Fibroblast of the aortic adventitia (primary cell): ENCODE results near the gene SULT2B1. TPM values are rescaled to one million over a fixed set of nuclear protein-coding genes. Genes with fewer than 3 reads are reported as not detected.
"Not testable (repeated sequence)": the region's sequence is repeated elsewhere in the genome, so short reads cannot be mapped to it uniquely, and the experiment has no call there.

Experiments
- DNase-seq: peaks from one replicate; pipeline ENCODE4 v3.0.0-alpha.2; 2010; ENCODE audit warnings: low read depth
- H3K4me3 ChIP-seq: 2 replicates; pipeline ENCODE4 v1.5.1; 2011; ENCODE audit warnings: low read depth, mild to moderate bottlenecking, control low read depth, low read length, moderate library complexity
- CTCF ChIP-seq: IDR thresholded peaks from 2 replicates; pipeline ENCODE4 v1.5.1; 2011; ENCODE audit warnings: mild to moderate bottlenecking, low read length, control low read depth, inconsistent platforms; ENCODE audit not compliant: insufficient read depth
- total RNA-seq: library from RNA; depleted of rRNA; stranded (reverse); fragments of >200 nt; gene quantifications from 2 replicates; pipeline ENCODE4 v1.2.3, GENCODE V29; 2012; ENCODE audit warnings: low replicate concordance

The SULT2B1 gene
- total RNA-seq, 1 donor, result not detected

GRCh38 chr19:48524732-48525131 is 27.2 kb upstream of the SULT2B1 start:
- TF ChIP-seq CTCF, result no peak
- no peak for DNase-seq
- no peak overlapping the region for H3K4me3 ChIP-seq

GRCh38 chr19:48529156-48529555 is 22.8 kb upstream of the SULT2B1 start:
- no peak overlapping the region for H3K4me3 ChIP-seq
- DNase-seq, result no peak
- TF ChIP-seq CTCF, result no peak

- H3K4me3 ChIP-seq, result no peak overlapping the region
- TF ChIP-seq CTCF, result no peak
- no peak for DNase-seq
Measured at GRCh38 chr19:48530066-48530720, 21.8 kb upstream of the SULT2B1 start.

- no peak for DNase-seq
- TF ChIP-seq CTCF, result no peak
- no peak overlapping the region for H3K4me3 ChIP-seq
Measured at GRCh38 chr19:48530770-48531169, 21.2 kb upstream of the SULT2B1 start.

GRCh38 chr19:48533770-48534169 is 18.2 kb upstream of the SULT2B1 start:
- no peak overlapping the region for H3K4me3 ChIP-seq
- DNase-seq, result no peak
- TF ChIP-seq CTCF, result no peak

- no peak overlapping the region for H3K4me3 ChIP-seq
- TF ChIP-seq CTCF, result no peak
- no peak for DNase-seq
Measured at GRCh38 chr19:48537541-48537940, 14.4 kb upstream of the SULT2B1 start.

GRCh38 chr19:48538057-48538456 is 13.9 kb upstream of the SULT2B1 start:
- H3K4me3 ChIP-seq, DNase-seq: not testable (repeated sequence)
